ENCODE measurements around the gene PSMD3. TPM values are rescaled to one million over a fixed set of nuclear protein-coding genes. Genes with fewer than 3 reads are reported as not detected.

Gene PSMD3
- total RNA-seq, 1 donor from 2014 or later, result 86.9 TPM

GRCh38 chr17:40020146-40020545 lies 39.5 kb downstream of the PSMD3 start:
- Mint-ChIP-seq H3K9me3 (ENCODE audit: low read depth) (no peaks in the 10 kb centered on the region), H3K27me3 (ENCODE audit: low read depth) (no peaks in the 10 kb centered on the region), H3K27ac (ENCODE audit: unreplicated experiment) (no peak overlapping the region), H3K4me3 (ENCODE audit: unreplicated experiment) (no peak overlapping the region), H3K36me3 (ENCODE audit: low read depth) (peaks cover 19% of the 10 kb centered on the region), H3K4me1 (ENCODE audit: low read depth) (peaks cover 34% of the 10 kb centered on the region)
- DNase-seq (ENCODE audit: low spot score), result no peak
- no peak for TF ChIP-seq CTCF (IDR thresholded peaks at IDR 0.05)

- TF ChIP-seq CTCF (IDR thresholded peaks at IDR 0.05), result no peak
- Mint-ChIP-seq H3K27ac (ENCODE audit: unreplicated experiment) (peak overlapping the region; percentile 72), H3K9me3 (ENCODE audit: low read depth) (no peaks in the 10 kb centered on the region), H3K36me3 (ENCODE audit: low read depth) (peaks cover 31% of the 10 kb centered on the region), H3K4me3 (ENCODE audit: unreplicated experiment) (no peak overlapping the region), H3K4me1 (ENCODE audit: low read depth) (peaks cover 38% of the 10 kb centered on the region), H3K27me3 (ENCODE audit: low read depth) (no peaks in the 10 kb centered on the region)
- no peak for DNase-seq (ENCODE audit: low spot score)
These were observed 40.9 kb downstream of the PSMD3 start for GRCh38 chr17:40021451-40021971.

GRCh38 chr17:40022497-40022896 lies 41.9 kb downstream of the PSMD3 start:
- Mint-ChIP-seq H3K4me3 (ENCODE audit: unreplicated experiment) (no peak overlapping the region), H3K27me3 (ENCODE audit: low read depth) (no peaks in the 10 kb centered on the region), H3K27ac (ENCODE audit: unreplicated experiment) (no peak overlapping the region), H3K9me3 (ENCODE audit: low read depth) (no peaks in the 10 kb centered on the region), H3K4me1 (ENCODE audit: low read depth) (peaks cover 38% of the 10 kb centered on the region), H3K36me3 (ENCODE audit: low read depth) (peaks cover 31% of the 10 kb centered on the region)
- no peak for TF ChIP-seq CTCF (IDR thresholded peaks at IDR 0.05)
- no peak for DNase-seq (ENCODE audit: low spot score)

- Mint-ChIP-seq H3K4me3 (ENCODE audit: unreplicated experiment) (no peak overlapping the region), H3K27ac (ENCODE audit: unreplicated experiment) (no peak overlapping the region), H3K27me3 (ENCODE audit: low read depth) (no peaks in the 10 kb centered on the region), H3K9me3 (ENCODE audit: low read depth) (no peaks in the 10 kb centered on the region), H3K36me3 (ENCODE audit: low read depth) (peaks cover 31% of the 10 kb centered on the region), H3K4me1 (ENCODE audit: low read depth) (peaks cover 38% of the 10 kb centered on the region)
- no peak for DNase-seq (ENCODE audit: low spot score)
- TF ChIP-seq CTCF (IDR thresholded peaks at IDR 0.05), result no peak
These were observed 42.4 kb downstream of the PSMD3 start for GRCh38 chr17:40022961-40023541.

- TF ChIP-seq CTCF (IDR thresholded peaks at IDR 0.05), result no peak
- Mint-ChIP-seq H3K36me3 (ENCODE audit: low read depth) (peaks cover 34% of the 10 kb centered on the region), H3K27me3 (ENCODE audit: low read depth) (no peaks in the 10 kb centered on the region), H3K4me1 (ENCODE audit: low read depth) (peaks cover 36% of the 10 kb centered on the region), H3K4me3 (ENCODE audit: unreplicated experiment) (no peak overlapping the region), H3K27ac (ENCODE audit: unreplicated experiment) (peak overlapping the region; percentile 68), H3K9me3 (ENCODE audit: low read depth) (no peaks in the 10 kb centered on the region)
- no peak for DNase-seq (ENCODE audit: low spot score)
These were observed 43.1 kb downstream of the PSMD3 start for GRCh38 chr17:40023590-40024292.
